ENCODE results near the gene ZNF324B. TPM values are rescaled to one million over a fixed set of nuclear protein-coding genes. Genes with fewer than 3 reads are reported as not detected.

ZNF324B gene
- polyA plus RNA-seq (2012; ENCODE audit: insufficient read length, low read depth): 8.2 TPM

GRCh38 chr19:58451358-58452101 lies at the start of gene ZNF324B:
TSS of gene ZNF324B (plus strand) at chr19:58451622. CDS start at chr19:58453702, 2,080 bp downstream.
- peak; percentile 83 for TF ChIP-seq FOXP2 (optimal IDR thresholded peaks at IDR 0.05; ENCODE audit: borderline replicate concordance, extremely low read depth, extremely low read length, insufficient read depth)
- no peak for TF ChIP-seq SIN3A (IDR thresholded peaks at IDR 0.05; ENCODE audit: borderline replicate concordance, insufficient read depth, low read length)
- peak; percentile 83 for TF ChIP-seq POLR2AphosphoS5 (IDR thresholded peaks at IDR 0.05; ENCODE audit: low read depth, low read length)
- 0 out of 2 replicates have a peak, but pooled peaks have one; percentile 51 for TF ChIP-seq TAF1 (IDR thresholded peaks at IDR 0.05; ENCODE audit: borderline replicate concordance, insufficient read depth, low read length)
- TF ChIP-seq, protein P1, sequence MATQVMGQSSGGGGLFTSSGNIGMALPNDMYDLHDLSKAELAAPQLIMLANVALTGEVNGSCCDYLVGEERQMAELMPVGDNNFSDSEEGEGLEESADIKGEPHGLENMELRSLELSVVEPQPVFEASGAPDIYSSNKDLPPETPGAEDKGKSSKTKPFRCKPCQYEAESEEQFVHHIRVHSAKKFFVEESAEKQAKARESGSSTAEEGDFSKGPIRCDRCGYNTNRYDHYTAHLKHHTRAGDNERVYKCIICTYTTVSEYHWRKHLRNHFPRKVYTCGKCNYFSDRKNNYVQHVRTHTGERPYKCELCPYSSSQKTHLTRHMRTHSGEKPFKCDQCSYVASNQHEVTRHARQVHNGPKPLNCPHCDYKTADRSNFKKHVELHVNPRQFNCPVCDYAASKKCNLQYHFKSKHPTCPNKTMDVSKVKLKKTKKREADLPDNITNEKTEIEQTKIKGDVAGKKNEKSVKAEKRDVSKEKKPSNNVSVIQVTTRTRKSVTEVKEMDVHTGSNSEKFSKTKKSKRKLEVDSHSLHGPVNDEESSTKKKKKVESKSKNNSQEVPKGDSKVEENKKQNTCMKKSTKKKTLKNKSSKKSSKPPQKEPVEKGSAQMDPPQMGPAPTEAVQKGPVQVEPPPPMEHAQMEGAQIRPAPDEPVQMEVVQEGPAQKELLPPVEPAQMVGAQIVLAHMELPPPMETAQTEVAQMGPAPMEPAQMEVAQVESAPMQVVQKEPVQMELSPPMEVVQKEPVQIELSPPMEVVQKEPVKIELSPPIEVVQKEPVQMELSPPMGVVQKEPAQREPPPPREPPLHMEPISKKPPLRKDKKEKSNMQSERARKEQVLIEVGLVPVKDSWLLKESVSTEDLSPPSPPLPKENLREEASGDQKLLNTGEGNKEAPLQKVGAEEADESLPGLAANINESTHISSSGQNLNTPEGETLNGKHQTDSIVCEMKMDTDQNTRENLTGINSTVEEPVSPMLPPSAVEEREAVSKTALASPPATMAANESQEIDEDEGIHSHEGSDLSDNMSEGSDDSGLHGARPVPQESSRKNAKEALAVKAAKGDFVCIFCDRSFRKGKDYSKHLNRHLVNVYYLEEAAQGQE (IDR thresholded peaks at IDR 0.05; ENCODE audit: insufficient read depth in 1 of 2, low read depth in 2 of 2, low read length in 2 of 2): 0 out of 4 replicates have a peak, but pooled peaks of 1 of the 2 experiments have one; percentile 28

DNA sequence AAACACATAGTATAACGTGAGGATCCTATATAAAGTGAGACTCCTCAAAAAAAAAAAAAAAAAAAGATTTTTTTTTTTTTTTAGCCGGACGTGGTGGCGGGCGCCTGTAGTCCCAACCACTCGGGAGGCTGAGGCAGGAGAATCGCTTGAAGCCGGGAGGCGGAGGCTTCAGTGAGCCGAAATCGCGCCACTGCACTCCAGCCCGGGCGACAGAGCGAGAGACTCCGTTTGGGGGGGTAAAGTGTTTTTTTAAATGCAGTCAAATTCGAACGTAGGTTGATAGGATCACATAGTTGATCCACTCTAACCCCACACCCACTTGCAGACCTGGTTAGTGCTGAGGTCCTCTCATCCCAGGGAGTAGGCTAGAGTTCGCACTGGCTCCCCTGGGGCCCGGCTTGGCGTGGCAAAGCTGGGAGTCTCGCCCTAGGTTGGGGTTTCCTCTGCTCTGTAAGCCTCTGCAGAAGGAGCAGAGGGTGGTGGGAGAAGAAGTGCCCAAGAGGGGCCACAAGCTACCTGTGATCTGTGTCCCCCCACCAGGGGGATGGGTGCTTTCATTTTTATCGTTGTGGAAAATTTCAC lies 49.5 kb upstream of the ZNF324B start:
- TF ChIP-seq TAF1 (IDR thresholded peaks at IDR 0.05; ENCODE audit: borderline replicate concordance, insufficient read depth, low read length) (no peak), POLR2AphosphoS5 (IDR thresholded peaks at IDR 0.05; ENCODE audit: low read depth, low read length) (no peak), SIN3A (IDR thresholded peaks at IDR 0.05; ENCODE audit: borderline replicate concordance, insufficient read depth, low read length) (no peak), FOXP2 (optimal IDR thresholded peaks at IDR 0.05; ENCODE audit: borderline replicate concordance, extremely low read depth, extremely low read length, insufficient read depth) (no peak)
- TF ChIP-seq, protein P1 (IDR thresholded peaks at IDR 0.05; ENCODE audit: insufficient read depth in 1 of 2, low read depth in 2 of 2, low read length in 2 of 2): no peak

DNA sequence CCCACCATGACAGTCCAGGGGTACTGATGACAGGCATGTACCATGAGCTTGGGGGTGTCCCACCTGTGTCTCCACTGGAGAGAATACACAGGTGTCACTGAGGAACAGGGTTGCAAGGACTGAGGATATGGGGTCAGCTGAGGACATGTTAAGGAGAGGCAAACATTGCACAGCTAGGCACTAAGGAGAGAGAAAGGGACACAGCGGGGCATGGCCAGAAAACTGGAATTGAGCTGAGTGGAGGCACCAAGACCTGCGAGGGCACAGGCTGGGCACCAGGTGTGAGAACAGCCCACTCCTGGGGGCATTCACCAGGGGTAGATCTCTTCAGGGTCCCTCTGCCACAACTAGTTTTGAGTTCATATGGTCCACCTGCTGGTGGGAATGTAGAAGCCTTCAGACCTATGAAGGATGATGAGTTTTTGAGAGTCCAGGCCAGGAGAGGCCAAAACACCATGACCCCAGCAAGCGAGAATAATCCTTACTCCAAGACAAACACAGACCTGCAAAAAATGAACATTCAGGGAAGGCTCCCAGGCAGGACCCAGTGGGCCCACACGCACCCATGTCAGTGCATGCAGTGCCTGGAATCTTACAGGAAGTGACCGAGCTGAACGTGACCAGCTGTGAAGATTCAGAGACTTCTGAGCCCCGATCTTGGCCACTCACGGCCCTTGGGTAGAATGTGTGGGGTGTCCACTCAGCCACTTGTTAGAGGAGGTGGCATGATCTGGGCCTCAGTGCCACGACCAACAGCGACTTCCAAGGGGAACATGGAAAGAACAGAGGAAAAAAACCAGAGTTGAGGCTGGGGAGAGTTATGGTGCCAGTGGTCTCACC lies 44.4 kb upstream of the ZNF324B start:
- no peak for TF ChIP-seq FOXP2 (optimal IDR thresholded peaks at IDR 0.05; ENCODE audit: borderline replicate concordance, extremely low read depth, extremely low read length, insufficient read depth)
- no peak for TF ChIP-seq POLR2AphosphoS5 (IDR thresholded peaks at IDR 0.05; ENCODE audit: low read depth, low read length)
- TF ChIP-seq, protein P1 (IDR thresholded peaks at IDR 0.05; ENCODE audit: insufficient read depth in 1 of 2, low read depth in 2 of 2, low read length in 2 of 2): no peak
- no peak for TF ChIP-seq SIN3A (IDR thresholded peaks at IDR 0.05; ENCODE audit: borderline replicate concordance, insufficient read depth, low read length)
- no peak for TF ChIP-seq TAF1 (IDR thresholded peaks at IDR 0.05; ENCODE audit: borderline replicate concordance, insufficient read depth, low read length)

DNA sequence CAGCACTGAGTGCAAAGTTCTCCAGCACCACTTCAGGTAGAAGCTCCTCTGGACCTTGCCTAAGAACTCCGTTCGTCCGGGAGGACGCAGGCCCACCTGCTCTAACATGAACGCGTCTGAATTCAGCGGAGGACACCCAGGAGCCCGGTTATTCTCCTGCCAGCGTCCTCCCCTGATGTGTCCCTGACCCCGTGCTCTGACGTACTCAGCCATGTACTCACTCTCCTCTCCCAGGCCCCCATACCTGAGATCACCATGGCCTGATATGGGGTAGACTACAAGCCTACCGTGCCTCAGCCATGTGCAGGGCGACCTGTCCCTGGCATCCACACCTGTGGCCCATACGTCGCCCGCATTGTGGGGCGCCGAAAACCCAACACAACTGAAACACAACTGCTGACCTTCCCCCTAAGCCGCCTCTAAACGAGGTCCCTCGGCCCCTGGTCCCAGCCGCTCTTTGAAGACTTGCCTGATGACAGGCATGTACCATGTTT lies 43.7 kb upstream of the ZNF324B start:
- TF ChIP-seq SIN3A (IDR thresholded peaks at IDR 0.05; ENCODE audit: borderline replicate concordance, insufficient read depth, low read length): no peak
- TF ChIP-seq FOXP2 (optimal IDR thresholded peaks at IDR 0.05; ENCODE audit: borderline replicate concordance, extremely low read depth, extremely low read length, insufficient read depth): no peak
- TF ChIP-seq TAF1 (IDR thresholded peaks at IDR 0.05; ENCODE audit: borderline replicate concordance, insufficient read depth, low read length): no peak
